NCI-H1417 treated with DMSO at 0.1 percent for 48 hours (cell line): ENCODE measurements around the gene SEPTIN5.

ENCODE experiments used
- DNase-seq: peaks from one replicate; lab custom pipeline; 2025; lab: John Stamatoyannopoulos, UW

Gene SEPTIN5

DNA sequence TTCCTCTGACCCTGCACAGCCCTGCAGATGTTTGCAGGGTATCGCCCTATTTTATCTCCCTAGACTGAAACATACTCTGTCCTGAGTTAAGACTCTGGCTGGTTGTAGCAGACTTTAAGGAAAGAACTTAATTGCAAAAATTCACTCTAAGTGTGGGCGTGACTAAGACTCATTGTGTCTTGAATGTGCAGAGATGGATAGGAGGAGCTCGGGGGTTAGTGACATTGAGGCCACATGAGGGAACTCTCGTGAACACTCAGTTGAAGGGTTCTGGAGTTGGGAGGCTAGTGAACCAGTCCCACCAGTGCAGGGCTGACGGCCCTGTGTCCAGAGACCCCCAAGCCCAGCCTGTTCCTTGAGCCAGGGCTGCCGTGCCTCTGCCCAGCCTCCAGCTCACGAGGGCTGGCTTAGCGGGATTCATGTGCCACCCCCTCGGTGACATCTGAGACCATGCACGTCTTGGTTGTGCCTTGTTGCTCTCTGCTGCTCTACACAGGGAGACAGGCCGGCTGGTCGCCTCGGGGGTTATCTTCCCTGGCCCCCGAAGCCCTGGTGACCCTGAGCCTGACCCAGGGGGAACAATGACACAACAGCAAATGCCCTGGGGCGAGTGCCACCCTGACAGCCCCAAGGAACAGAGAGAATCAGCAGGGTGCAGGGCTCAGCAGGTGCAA is 34.8 kb downstream of the SEPTIN5 start:
- no peak for DNase-seq

GRCh38 chr22:19749876-19750275 is 35.6 kb downstream of the SEPTIN5 start:
- no peak for DNase-seq

GRCh38 chr22:19750507-19751490 is 36.5 kb downstream of the SEPTIN5 start:
- no peak for DNase-seq

GRCh38 chr22:19751497-19752245 is 37.4 kb downstream of the SEPTIN5 start:
- DNase-seq: no peak

GRCh38 chr22:19753090-19753842 is 39.0 kb downstream of the SEPTIN5 start:
- DNase-seq: no peak

- DNase-seq: no peak
Observed at GRCh38 chr22:19753996-19754700, 39.8 kb downstream of the SEPTIN5 start.

- DNase-seq: no peak
Observed at GRCh38 chr22:19754701-19755144, 40.4 kb downstream of the SEPTIN5 start.

GRCh38 chr22:19755145-19755710 is 40.9 kb downstream of the SEPTIN5 start:
- no peak for DNase-seq

GRCh38 chr22:19755722-19756287 is 41.5 kb downstream of the SEPTIN5 start:
- DNase-seq: no peak

DNA sequence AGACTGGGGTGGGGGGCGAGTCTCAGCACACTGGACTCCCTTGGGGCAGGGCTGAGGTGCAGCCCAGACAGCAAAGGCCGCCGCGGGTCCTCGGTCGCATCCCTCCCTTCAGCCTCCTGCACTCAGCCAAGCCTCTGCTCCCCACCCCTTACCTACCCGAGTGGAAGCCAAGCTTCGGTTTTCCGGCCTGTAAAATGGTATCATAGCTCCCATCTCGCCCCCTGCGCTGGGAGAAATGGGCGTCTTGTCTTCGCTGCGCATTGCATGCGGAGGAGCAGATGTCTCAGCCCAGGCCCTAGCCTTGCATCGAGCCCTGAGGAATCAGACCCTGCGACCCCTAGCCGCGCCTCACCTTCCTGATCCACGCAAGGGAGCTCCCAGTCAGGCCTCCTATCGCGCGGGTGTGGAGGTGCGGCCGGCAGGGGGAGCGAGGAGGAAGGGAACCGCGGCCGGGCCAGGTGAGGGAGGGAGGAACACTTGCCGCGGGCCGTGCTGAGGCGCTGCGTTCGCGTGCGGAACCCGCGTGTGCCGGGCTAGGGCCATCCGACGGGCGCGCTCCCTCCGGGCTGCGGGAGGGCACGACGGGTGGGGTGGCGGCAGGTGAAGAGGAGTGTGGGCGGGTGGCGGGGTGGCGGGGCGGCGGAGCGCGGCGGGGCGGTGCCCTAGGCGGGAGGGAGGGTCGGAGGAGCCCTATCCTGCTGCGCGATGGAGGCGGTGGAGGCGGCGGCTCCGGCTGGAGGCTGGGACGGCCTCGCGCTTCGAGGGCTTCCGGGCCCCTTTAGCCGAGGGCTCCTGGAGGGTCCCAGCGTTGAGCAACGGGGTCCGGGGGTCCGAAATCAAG is 42.2 kb downstream of the SEPTIN5 start:
- DNase-seq: no peak

DNA sequence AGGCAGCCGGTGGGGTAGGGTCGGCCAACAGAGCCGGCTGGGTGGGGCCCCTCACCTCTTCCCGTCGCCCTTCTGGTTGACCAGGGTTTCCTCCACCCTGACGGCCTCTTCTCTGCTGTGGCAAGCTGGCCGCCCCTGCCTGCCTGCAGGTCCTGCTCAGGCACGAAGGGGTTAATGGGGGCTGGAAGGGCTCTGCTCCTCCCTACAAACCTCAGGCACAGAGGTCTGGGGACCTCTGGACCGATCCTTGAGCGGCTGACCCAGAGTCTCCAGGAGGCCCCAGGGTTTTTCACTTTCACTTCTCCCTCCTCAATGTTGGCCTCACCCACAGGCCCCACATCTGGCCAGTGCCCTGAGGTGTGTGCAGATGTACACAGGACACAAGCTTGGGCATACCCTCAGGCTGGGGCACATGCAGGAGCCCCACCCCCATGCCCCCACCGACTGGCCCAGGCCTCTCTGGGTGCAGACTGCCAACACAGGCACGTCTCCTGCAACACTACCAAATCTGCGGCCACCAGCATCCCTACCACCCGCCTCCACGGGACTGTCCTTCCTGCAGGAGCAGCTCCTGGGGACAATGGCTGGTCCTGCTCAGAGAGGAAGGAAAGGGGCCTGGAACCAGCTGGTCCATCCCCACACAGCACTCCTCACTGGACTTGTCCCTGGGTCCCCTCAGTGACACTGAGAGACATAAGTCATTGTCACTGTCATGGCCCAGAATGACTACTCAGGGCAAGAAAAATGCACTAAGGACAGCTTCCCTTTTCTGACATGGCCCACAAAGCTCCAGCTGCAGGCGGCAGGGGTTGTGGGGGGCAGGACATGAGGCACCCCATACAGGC is 43.1 kb downstream of the SEPTIN5 start:
- no peak for DNase-seq

DNA sequence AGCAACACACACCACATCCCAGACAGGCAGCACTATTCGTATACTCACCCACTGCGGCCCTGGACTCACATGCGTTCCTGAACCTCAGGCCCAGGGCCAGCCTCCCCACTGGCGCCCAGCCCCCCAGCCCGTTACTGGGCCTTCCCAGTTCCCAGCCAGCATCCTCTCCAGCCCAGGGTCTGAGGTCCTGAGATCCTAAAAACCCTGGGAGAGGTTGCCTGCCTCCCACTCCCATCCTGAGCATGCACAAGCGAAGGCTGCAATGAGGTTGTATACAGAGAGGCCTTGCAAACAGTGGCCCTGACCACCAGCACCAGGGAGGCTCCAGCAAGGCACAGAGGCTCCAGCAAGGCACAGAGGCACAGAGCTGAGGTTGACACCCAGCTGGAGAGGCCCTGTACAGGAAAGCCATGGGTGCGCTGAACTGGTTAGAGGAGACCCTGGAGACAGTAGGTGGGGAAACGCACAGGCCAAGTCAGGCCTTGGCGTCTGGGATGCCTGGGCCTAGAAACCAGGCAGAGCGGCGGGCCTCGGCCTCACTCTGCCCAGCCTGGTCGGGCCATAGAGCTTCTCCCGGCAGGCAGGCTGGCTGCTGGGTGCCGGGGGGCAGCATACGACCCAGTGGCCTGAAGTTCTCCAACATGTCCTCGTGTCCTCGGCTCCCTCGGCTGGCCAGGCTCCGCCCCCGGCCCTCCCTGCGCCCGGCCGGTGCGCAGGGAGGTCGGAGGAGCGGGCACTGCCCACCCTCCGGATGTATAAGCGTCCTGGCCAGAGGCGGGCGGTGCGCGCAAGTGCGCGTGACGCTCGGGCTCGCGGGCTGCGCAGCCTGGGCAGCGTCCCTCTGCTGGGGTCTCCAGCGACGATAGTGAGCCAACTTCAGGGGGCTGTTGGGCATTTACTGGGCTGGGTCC is 43.9 kb downstream of the SEPTIN5 start:
- no peak for DNase-seq

DNA sequence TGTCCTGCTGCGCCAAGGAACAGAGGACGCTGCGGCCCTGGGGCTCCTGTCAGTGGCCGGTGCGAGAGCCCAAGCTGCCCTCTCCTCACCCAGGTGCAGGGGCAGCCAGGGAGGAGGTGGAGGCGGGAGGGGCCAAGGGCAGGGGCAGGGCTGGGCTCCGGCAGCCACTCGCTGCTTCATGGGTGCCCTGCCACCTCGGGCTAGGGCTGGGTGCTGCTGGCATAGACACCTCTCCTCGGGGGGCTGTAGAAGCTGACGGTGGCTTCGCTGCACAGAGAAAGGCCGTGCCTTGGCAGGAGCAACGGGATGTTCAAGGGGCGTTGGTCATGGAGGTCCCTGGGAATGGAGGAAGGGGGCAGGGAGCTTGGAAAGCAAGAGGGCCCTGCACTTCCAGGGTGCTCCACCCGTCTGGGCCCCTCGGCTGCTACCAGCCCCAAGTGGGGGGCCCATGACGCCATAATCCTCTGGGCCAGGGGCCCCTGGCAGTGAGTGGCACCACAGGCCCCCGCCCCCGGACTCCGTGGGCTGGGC is 44.7 kb downstream of the SEPTIN5 start:
- DNase-seq: no peak

DNA sequence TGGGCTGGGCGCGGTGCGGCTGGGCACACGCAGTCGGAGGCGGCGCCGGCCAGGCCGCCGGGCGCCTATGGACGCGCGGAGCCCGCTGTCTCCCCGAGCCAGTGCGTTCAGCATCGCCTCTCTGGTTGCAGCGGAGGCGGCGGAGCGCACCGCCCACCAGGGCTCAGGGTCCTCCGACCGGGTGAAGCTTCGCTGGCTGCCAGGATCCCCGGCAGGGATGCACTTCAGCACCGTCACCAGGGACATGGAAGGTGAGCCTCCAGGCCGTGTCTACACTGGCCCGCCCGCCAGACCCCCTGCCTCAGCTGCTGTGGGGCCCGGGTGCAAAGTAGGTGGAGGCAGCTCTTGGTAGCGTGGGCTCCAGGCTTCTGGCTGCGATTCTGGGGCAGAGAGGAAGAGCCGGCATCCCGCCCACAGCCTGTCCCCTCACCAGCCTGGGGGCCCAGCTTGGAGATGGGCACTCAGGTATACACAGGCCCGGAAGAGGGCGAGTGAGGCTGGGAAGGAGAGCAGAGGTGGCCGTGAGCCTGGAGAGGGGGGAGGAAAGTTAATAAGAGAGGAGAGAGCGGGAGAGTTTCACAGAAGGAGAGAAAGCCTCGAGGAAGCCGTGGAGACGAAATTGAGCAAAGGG is 45.2 kb downstream of the SEPTIN5 start:
- DNase-seq: no peak

DNA sequence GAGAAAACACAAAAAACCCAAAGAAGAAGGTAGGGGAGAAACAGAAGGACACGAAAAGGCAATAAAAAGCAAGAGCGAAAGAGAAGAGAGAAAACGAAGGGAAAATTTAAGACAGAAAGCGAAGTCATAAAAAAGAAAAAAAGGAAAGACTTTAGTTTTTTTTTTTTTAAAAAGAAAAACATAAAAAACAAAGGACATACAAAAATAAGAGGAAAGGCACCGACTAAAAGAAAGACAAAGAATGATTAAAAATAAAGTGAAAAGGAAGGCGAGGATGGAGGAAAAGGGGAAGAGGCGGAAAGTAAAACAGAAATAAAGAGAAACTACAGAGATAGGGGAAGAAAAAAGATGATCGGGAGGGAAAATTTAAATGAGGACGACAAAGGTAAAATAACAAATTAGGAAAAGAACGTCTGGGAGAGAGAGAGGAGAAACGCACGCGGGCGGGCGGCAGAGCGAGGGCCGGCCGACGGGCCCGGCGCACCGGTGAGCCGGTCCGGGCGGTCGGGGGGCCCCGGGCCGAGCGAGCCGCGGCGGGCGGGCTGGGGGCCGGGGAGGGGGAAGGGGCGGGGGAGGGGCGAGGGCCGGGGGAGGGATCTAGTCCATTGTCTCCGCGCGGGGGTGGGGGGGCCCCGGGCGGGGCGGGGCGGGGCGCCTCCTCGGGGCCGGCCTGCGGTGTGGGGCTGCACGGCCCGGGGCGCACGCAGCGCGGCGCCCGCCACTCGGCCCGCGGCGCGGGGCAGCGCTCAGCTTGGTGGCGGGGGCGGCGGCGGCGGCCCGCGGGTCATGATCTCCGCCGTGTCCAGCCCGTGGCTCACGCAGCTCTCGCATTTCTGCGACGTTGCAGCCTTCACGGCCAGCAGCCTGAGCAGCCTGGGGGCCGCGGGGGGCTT is 46.0 kb downstream of the SEPTIN5 start, which contains the start of gene TBX1:
Gene TBX1, plus strand, starts transcription at position 721 of the 893 bp plus-strand sequence. Its CDS starts 66 bp downstream, at position 787.
- no peak for DNase-seq
